HG02588 (cell line): ENCODE results near the gene GBP6.
"Not testable (repeated sequence)": the region's sequence is repeated elsewhere in the genome, so short reads cannot be mapped to it uniquely, and the experiment has no call there.

Source experiments
- ATAC-seq: cut with Tn5 transposase; IDR thresholded peaks from one replicate; pipeline ENCODE4 v1.9.1; 2021; ENCODE audit warnings: mild to moderate bottlenecking, moderate library complexity; ENCODE audit not compliant: unreplicated experiment

The GBP6 gene

GRCh38 chr1:89363638-89364536, at the start of gene GBP6:
TSS of gene GBP6 (plus strand) at chr1:89364059. CDS start at chr1:89368552, 4,493 bp downstream.
- ATAC-seq, result no peak

GRCh38 chr1:89322402-89322801, 41.5 kb upstream of the GBP6 start:
- ATAC-seq, result no peak

GRCh38 chr1:89331890-89332289, 32.0 kb upstream of the GBP6 start:
- ATAC-seq, result no peak

- ATAC-seq, result no peak
Observed at GRCh38 chr1:89332461-89332860, 31.4 kb upstream of the GBP6 start.

GRCh38 chr1:89335486-89335885, 28.4 kb upstream of the GBP6 start:
- ATAC-seq, result no peak

- no peak for ATAC-seq
Observed at GRCh38 chr1:89337903-89338302, 26.0 kb upstream of the GBP6 start.

- ATAC-seq, result no peak
Observed at GRCh38 chr1:89339039-89339438, 24.8 kb upstream of the GBP6 start.

GRCh38 chr1:89345479-89345878, 18.4 kb upstream of the GBP6 start:
- not testable (repeated sequence) for ATAC-seq

GRCh38 chr1:89347296-89347695, 16.6 kb upstream of the GBP6 start:
- ATAC-seq, result no peak

GRCh38 chr1:89350298-89350697, 13.6 kb upstream of the GBP6 start:
- no peak for ATAC-seq

- ATAC-seq, result no peak
Observed at GRCh38 chr1:89351597-89352311, 12.1 kb upstream of the GBP6 start.

- ATAC-seq, result no peak
Observed at GRCh38 chr1:89352421-89352820, 11.4 kb upstream of the GBP6 start.

- no peak for ATAC-seq
Observed at GRCh38 chr1:89354205-89354604, 9.7 kb upstream of the GBP6 start.

- no peak for ATAC-seq
Observed at GRCh38 chr1:89355056-89355455, 8.8 kb upstream of the GBP6 start.

- ATAC-seq, result no peak
Observed at GRCh38 chr1:89356658-89357400, 7.0 kb upstream of the GBP6 start.

- peak; percentile 59 for ATAC-seq
Observed at GRCh38 chr1:89358287-89358893, 5.5 kb upstream of the GBP6 start.

GRCh38 chr1:89360716-89361115, 3.1 kb upstream of the GBP6 start:
- no peak for ATAC-seq

- ATAC-seq, result no peak
Observed at GRCh38 chr1:89361681-89362080, 2.2 kb upstream of the GBP6 start.

GRCh38 chr1:89363196-89363595, 663 bp upstream of the GBP6 start:
- ATAC-seq, result peak; percentile 87

GRCh38 chr1:89364954-89365550, 1.2 kb downstream of the GBP6 start:
- no peak for ATAC-seq

GRCh38 chr1:89367221-89367620, 3.4 kb downstream of the GBP6 start:
- no peak for ATAC-seq
